HepG2 (cell line): ENCODE measurements around the gene KRT13. TPM values are rescaled to one million over a fixed set of nuclear protein-coding genes. Genes with fewer than 3 reads are reported as not detected.
A peak's percentile ranks its signal among the peaks of the same experiment; 100 is the strongest.

ENCODE experiments used
- CCDC6 ChIP-seq: sonication (generic); formaldehyde crosslinking; IDR thresholded peaks from 2 replicates; pipeline ENCODE4 v1.8.1; 2022; ENCODE audit warnings: mild to moderate bottlenecking, missing genetic modification reagents, moderate library complexity
- EHMT2 ChIP-seq: fragments of 200-600 bp; sonication (generic); IDR thresholded peaks from 2 replicates; pipeline ENCODE4 v1.7.0; 2017; ENCODE audit warnings: antibody characterized with exemption, low read depth, low read length, borderline replicate concordance
- ETV6 ChIP-seq: sonication (generic); formaldehyde crosslinking; conservative IDR thresholded peaks from 2 replicates; pipeline ENCODE4 v1.4.0; 2020; ENCODE audit warnings: missing genetic modification reagents
- ISX ChIP-seq: sonication (generic); formaldehyde crosslinking; conservative IDR thresholded peaks from 2 replicates; pipeline ENCODE4 v1.5.0; 2020; ENCODE audit warnings: missing genetic modification reagents
- JUND ChIP-seq: sonication (generic); formaldehyde crosslinking; IDR thresholded peaks from 2 replicates; pipeline ENCODE4 v1.8.0; 2022; ENCODE audit warnings: mild to moderate bottlenecking, missing genetic modification reagents
- KMT2A ChIP-seq: sonication (generic); formaldehyde crosslinking; IDR thresholded peaks from 2 replicates; pipeline ENCODE4 v1.4.0; 2020; ENCODE audit warnings: missing genetic modification reagents
- MIER2 ChIP-seq: IDR thresholded peaks from 2 replicates; pipeline ENCODE4 v1.6.1; 2016; ENCODE audit warnings: missing biosample characterization, missing genetic modification reagents
- MIER3 ChIP-seq: IDR thresholded peaks from 2 replicates; pipeline ENCODE4 v1.6.1; 2016; ENCODE audit warnings: missing compliant biosample characterization, borderline replicate concordance
- NR2F1 ChIP-seq, 2 experiments: fragments of 450-650 bp in 1 of 2; formaldehyde crosslinking in 1 of 2; IDR thresholded peaks; 2 replicates each; pipeline versions ENCODE4 v1.5.0 to v1.6.1; 2016 to 2020; ENCODE audit warnings: mild to moderate bottlenecking in 1 of 2, missing compliant biosample characterization in 1 of 2, missing genetic modification reagents in 1 of 2, moderate library complexity in 1 of 2
- SKI ChIP-seq: fragments of 450-650 bp; IDR thresholded peaks from one replicate; pipeline ENCODE4 v1.6.1; 2018; ENCODE audit warnings: mild to moderate bottlenecking; ENCODE audit not compliant: partially characterized antibody
- TBX3 ChIP-seq: fragments of 450-650 bp; IDR thresholded peaks from 2 replicates; pipeline ENCODE4 v1.6.1; 2017; ENCODE audit warnings: antibody characterized with exemption, mild to moderate bottlenecking, inconsistent platforms, borderline replicate concordance
- YY1 ChIP-seq: IDR thresholded peaks from 2 replicates; pipeline ENCODE4 v1.6.1; 2011; ENCODE audit warnings: low read length, low read depth, moderate library complexity, mild to moderate bottlenecking; ENCODE audit not compliant: insufficient read depth, insufficient replicate concordance
- ZEB1 ChIP-seq: IDR thresholded peaks from 2 replicates; pipeline ENCODE4 v1.6.1; 2012; ENCODE audit warnings: mild to moderate bottlenecking, low read depth, inconsistent platforms; ENCODE audit not compliant: insufficient replicate concordance
- ZMYM2 ChIP-seq: sonication (generic); formaldehyde crosslinking; IDR thresholded peaks from 2 replicates; pipeline ENCODE4 v1.8.0; 2022; ENCODE audit warnings: mild to moderate bottlenecking, missing genetic modification reagents
- ZNF205 ChIP-seq: IDR thresholded peaks from 2 replicates; pipeline ENCODE4 v1.6.1; 2018; ENCODE audit warnings: missing biosample characterization, missing genetic modification reagents
- ZNF276 ChIP-seq: sonication (generic); formaldehyde crosslinking; IDR thresholded peaks from 2 replicates; pipeline ENCODE4 v1.4.0; 2020; ENCODE audit warnings: mild to moderate bottlenecking, low read depth, missing genetic modification reagents
- ZNF329 ChIP-seq: sonication (generic); formaldehyde crosslinking; IDR thresholded peaks from 2 replicates; pipeline ENCODE4 v1.9.0; 2021; ENCODE audit warnings: low read depth, mild to moderate bottlenecking, missing genetic modification reagents
- ZNF598 ChIP-seq: sonication (generic); formaldehyde crosslinking; IDR thresholded peaks from 2 replicates; pipeline ENCODE4 v1.5.1; 2020; ENCODE audit warnings: mild to moderate bottlenecking, missing genetic modification reagents, borderline replicate concordance
- ZNF768 ChIP-seq: sonication (generic); formaldehyde crosslinking; IDR thresholded peaks from 2 replicates; pipeline ENCODE4 v1.4.0; 2020; ENCODE audit warnings: missing genetic modification reagents
- polyA plus RNA-seq, 8 experiments: library from polyadenylated mRNA; depleted of rRNA in 3 of 8; stranded (reverse) in 7 of 8; unstranded in 1 of 8; fragments of >200 nt; fragmentation: Illumina TruSeq in 4 of 8; extraction: Trizol in 4 of 8; gene quantifications; 2 replicates each; pipeline versions ENCODE4 v1.2.1 to v1.2.3, GENCODE V29; 2011 to 2016; ENCODE audit warnings: low read depth in 4 of 8, missing spikeins in 1 of 8, mixed read lengths in 1 of 8; ENCODE audit not compliant: insufficient read depth in 1 of 8
- total RNA-seq, 5 experiments: library from RNA; depleted of rRNA; stranded (reverse); fragments of >200 nt; fragmentation: Illumina TruSeq; extraction: Trizol; gene quantifications; 2 replicates each; pipeline ENCODE4 v1.2.3, GENCODE V29; 2016; ENCODE audit warnings: low read depth in 1 of 5
- TF ChIP-seq, protein P1 (sequence below): sonication (generic); formaldehyde crosslinking; IDR thresholded peaks from 2 replicates; pipeline ENCODE4 v1.5.1; 2020; ENCODE audit warnings: missing genetic modification reagents, mild to moderate bottlenecking, borderline replicate concordance

KRT13 gene
- total and polyA plus RNA-seq, 2 of the 13 experiments (the other 11 are each of a cell fraction or from before 2014, with no cell fraction given) = not detected

DNA sequence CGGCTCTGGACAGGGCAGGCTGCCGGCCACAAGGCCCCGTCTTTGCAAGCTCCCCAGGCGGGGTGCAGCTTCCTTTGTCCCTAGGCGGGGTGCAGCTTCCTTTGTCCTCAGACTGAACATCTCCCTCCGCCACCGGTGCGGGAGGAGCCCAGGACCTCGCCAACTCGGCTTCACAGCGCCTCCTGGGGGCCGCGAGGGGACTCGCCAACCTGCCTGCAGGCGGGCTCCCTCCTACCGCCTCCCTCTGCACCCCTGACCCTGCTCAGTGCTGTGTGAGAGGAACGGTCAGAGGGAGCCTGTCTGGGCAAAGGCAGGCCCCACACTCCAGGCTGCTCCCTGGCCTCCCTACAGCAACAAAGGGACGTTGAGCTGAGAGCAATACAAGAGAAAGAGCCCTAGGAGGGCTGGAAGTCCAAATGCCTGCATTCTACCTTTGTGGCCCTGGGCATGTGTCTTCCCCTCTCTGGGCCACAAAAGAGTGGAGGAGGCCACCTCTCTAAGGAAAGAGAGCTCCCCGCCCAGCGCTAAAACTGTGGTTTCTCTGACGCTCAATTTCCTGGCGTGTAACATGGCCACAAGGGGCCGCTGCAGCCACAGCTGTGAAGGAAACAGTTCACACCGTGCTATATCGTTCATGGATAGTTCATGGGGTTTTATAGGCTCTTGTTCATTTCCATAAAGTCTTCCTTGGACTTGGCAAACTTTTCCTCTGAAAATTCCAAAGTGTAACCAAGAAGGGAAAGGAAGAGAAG lies 43.6 kb upstream of the KRT13 start (continued):
- TF ChIP-seq NR2F1 (CRISPR knock-in tag; IDR thresholded peaks at IDR 0.05) (peak; percentile 56 to 68; a peak in 1 of 4 replicates), ZNF768 (CRISPR knock-in tag) (peak; percentile 97), ZNF329 (no peak), ISX (no peak), YY1 (peak; percentile 35), ZMYM2 (CRISPR knock-in tag) (no peak), ETV6 (no peak; the same call in none of the 2 replicates), MIER3 (CRISPR knock-in tag) (no peak), ZNF598 (peak; percentile 62; the same call in 1 of the 2 replicates), CCDC6 (0 out of 2 replicates have a peak, but pooled peaks have one; percentile 59), TBX3 (no peak), JUND (CRISPR knock-in tag) (no peak), EHMT2 (no peak), MIER2 (CRISPR knock-in tag) (0 out of 2 replicates have a peak, but pooled peaks have one; percentile 11), ZNF276 (CRISPR knock-in tag) (no peak), KMT2A (no peak), SKI (no peak), ZEB1 (no peak), ZNF205 (CRISPR knock-in tag) (peak; percentile 69)
- TF ChIP-seq, protein P1, sequence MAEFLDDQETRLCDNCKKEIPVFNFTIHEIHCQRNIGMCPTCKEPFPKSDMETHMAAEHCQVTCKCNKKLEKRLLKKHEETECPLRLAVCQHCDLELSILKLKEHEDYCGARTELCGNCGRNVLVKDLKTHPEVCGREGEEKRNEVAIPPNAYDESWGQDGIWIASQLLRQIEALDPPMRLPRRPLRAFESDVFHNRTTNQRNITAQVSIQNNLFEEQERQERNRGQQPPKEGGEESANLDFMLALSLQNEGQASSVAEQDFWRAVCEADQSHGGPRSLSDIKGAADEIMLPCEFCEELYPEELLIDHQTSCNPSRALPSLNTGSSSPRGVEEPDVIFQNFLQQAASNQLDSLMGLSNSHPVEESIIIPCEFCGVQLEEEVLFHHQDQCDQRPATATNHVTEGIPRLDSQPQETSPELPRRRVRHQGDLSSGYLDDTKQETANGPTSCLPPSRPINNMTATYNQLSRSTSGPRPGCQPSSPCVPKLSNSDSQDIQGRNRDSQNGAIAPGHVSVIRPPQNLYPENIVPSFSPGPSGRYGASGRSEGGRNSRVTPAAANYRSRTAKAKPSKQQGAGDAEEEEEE (CRISPR knock-in tag) = no peak
